ENCODE results near the gene FASTKD3. TPM values are rescaled to one million over a fixed set of nuclear protein-coding genes. Genes with fewer than 3 reads are reported as not detected.
"Not testable (repeated sequence)": the region's sequence is repeated elsewhere in the genome, so short reads cannot be mapped to it uniquely, and the experiment has no call there.

Gene FASTKD3
- 10 to 100 TPM; 10.8 to 13.8 TPM for total RNA-seq

- Mint-ChIP-seq H3K27me3 (ENCODE audit: low read depth) (no peaks in the 10 kb centered on the region), H3K36me3 (ENCODE audit: low read depth) (peaks cover 49% of the 10 kb centered on the region), H3K27ac (peak within 1 kb of the TSS; percentile 87), H3K4me1 (ENCODE audit: low read depth) (peaks cover 63% of the 10 kb centered on the region), H3K4me3 (peak within 1 kb of the TSS; percentile 92), H3K9me3 (ENCODE audit: insufficient read depth) (no peaks in the 10 kb centered on the region)
- POLR2A ChIA-PET, result interaction anchor here (0.5 to 2.3 kb wide), 7 partner anchors 8 to 1237 kb away, joined by 3 to 11 read pairs (median 4); partner anchors contain the start of gene NSUN2
- CTCF ChIA-PET, result interaction anchor here (1.2 to 6.2 kb wide), 5 partner anchors 8 to 60 kb away, joined by 3 to 37 read pairs (median 8); no protein-coding TSS in a partner anchor
- ATAC-seq (peak; percentile 100), DNase-seq (peak; percentile 94)
Observed at GRCh38 chr5:7868773-7869473, at the start of gene FASTKD3, which contains the start of gene MTRR. TSS of gene FASTKD3 (minus strand) at chr5:7869031. CDS start at chr5:7868083, 948 bp downstream. TSS of gene MTRR (plus strand) at chr5:7869148. CDS start at chr5:7870795, 1,647 bp downstream.

GRCh38 chr5:7917130-7918123, 48.6 kb upstream of the FASTKD3 start:
- ATAC-seq, result no peak
- no peak overlapping the region for H3K4me3 Mint-ChIP-seq
- DNase-seq, result no peak
- CTCF ChIA-PET, result no interaction called here
- H3K9me3 Mint-ChIP-seq (ENCODE audit: insufficient read depth), result peaks cover 7% of the 10 kb centered on the region
- POLR2A ChIA-PET, result no interaction called here
- peaks cover 2% of the 10 kb centered on the region for H3K27me3 Mint-ChIP-seq (ENCODE audit: low read depth)
- H3K4me1 Mint-ChIP-seq (ENCODE audit: low read depth), result no peaks in the 10 kb centered on the region
- peaks cover 3% of the 10 kb centered on the region for H3K36me3 Mint-ChIP-seq (ENCODE audit: low read depth)
- no peak overlapping the region for H3K27ac Mint-ChIP-seq

- peaks cover 8% of the 10 kb centered on the region for H3K9me3 Mint-ChIP-seq (ENCODE audit: insufficient read depth)
- H3K36me3 Mint-ChIP-seq (ENCODE audit: low read depth), result peaks cover 9% of the 10 kb centered on the region
- POLR2A ChIA-PET, result no interaction called here
- no peaks in the 10 kb centered on the region for H3K4me1 Mint-ChIP-seq (ENCODE audit: low read depth)
- no peak overlapping the region for H3K27ac Mint-ChIP-seq
- CTCF ChIA-PET, result no interaction called here
- DNase-seq (no peak), ATAC-seq (no peak)
- H3K4me3 Mint-ChIP-seq, result no peak overlapping the region
- peaks cover 2% of the 10 kb centered on the region for H3K27me3 Mint-ChIP-seq (ENCODE audit: low read depth)
Observed at GRCh38 chr5:7916171-7916804, 47.5 kb upstream of the FASTKD3 start.

GRCh38 chr5:7911429-7911771, 42.6 kb upstream of the FASTKD3 start:
- H3K4me3 Mint-ChIP-seq; POLR2A ChIA-PET; DNase-seq; H3K27me3 Mint-ChIP-seq (ENCODE audit: low read depth); ATAC-seq; H3K27ac Mint-ChIP-seq; CTCF ChIA-PET; H3K4me1 Mint-ChIP-seq (ENCODE audit: low read depth): not testable (repeated sequence)
- Mint-ChIP-seq H3K9me3 (ENCODE audit: insufficient read depth) (peaks cover 38% of the 10 kb centered on the region), H3K36me3 (ENCODE audit: low read depth) (peaks cover 42% of the 10 kb centered on the region)

GRCh38 chr5:7910738-7911428, 42.1 kb upstream of the FASTKD3 start:
- DNase-seq, result no peak
- Mint-ChIP-seq H3K4me3 (no peak overlapping the region), H3K9me3 (ENCODE audit: insufficient read depth) (peaks cover 40% of the 10 kb centered on the region), H3K27me3 (ENCODE audit: low read depth) (no peaks in the 10 kb centered on the region), H3K36me3 (ENCODE audit: low read depth) (peaks cover 45% of the 10 kb centered on the region), H3K27ac (no peak overlapping the region), H3K4me1 (ENCODE audit: low read depth) (no peaks in the 10 kb centered on the region)
- POLR2A ChIA-PET, result no interaction called here
- no peak for ATAC-seq
- CTCF ChIA-PET, result interaction anchor here (1.0 kb wide), 1 partner anchor 24 kb away, joined by 4 read pairs; no protein-coding TSS in a partner anchor

- DNase-seq (no peak), ATAC-seq (no peak)
- peaks cover 69% of the 10 kb centered on the region for H3K36me3 Mint-ChIP-seq (ENCODE audit: low read depth)
- POLR2A ChIA-PET, result no interaction called here
- H3K4me1 Mint-ChIP-seq (ENCODE audit: low read depth), result no peaks in the 10 kb centered on the region
- H3K9me3 Mint-ChIP-seq (ENCODE audit: insufficient read depth), result peaks cover 41% of the 10 kb centered on the region
- H3K4me3 Mint-ChIP-seq, result no peak overlapping the region
- H3K27me3 Mint-ChIP-seq (ENCODE audit: low read depth), result no peaks in the 10 kb centered on the region
- CTCF ChIA-PET, result no interaction called here
- H3K27ac Mint-ChIP-seq, result no peak overlapping the region
Observed at GRCh38 chr5:7908317-7908716, 39.5 kb upstream of the FASTKD3 start.

GRCh38 chr5:7907612-7908011, 38.8 kb upstream of the FASTKD3 start:
- Mint-ChIP-seq H3K4me3 (no peak overlapping the region), H3K4me1 (ENCODE audit: low read depth) (no peaks in the 10 kb centered on the region), H3K27ac (no peak overlapping the region), H3K9me3 (ENCODE audit: insufficient read depth) (peaks cover 36% of the 10 kb centered on the region), H3K36me3 (ENCODE audit: low read depth) (peaks cover 75% of the 10 kb centered on the region), H3K27me3 (ENCODE audit: low read depth) (no peaks in the 10 kb centered on the region)
- POLR2A ChIA-PET, result no interaction called here
- no peak for DNase-seq
- CTCF ChIA-PET, result interaction anchor here (1.0 kb wide), 1 partner anchor 20 kb away, joined by 3 read pairs; no protein-coding TSS in a partner anchor
- no peak for ATAC-seq

- no peaks in the 10 kb centered on the region for H3K4me1 Mint-ChIP-seq (ENCODE audit: low read depth)
- no peak overlapping the region for H3K4me3 Mint-ChIP-seq
- H3K9me3 Mint-ChIP-seq (ENCODE audit: insufficient read depth), result peaks cover 18% of the 10 kb centered on the region
- ChIA-PET POLR2A (no interaction called here), CTCF (interaction anchor here (1.3 kb wide), 1 partner anchor 23 kb away, joined by 3 read pairs; no protein-coding TSS in a partner anchor)
- no peak overlapping the region for H3K27ac Mint-ChIP-seq
- H3K27me3 Mint-ChIP-seq (ENCODE audit: low read depth), result no peaks in the 10 kb centered on the region
- H3K36me3 Mint-ChIP-seq (ENCODE audit: low read depth), result peaks cover 80% of the 10 kb centered on the region
- DNase-seq (no peak), ATAC-seq (no peak)
Observed at GRCh38 chr5:7904170-7904569, 35.3 kb upstream of the FASTKD3 start.

- ATAC-seq (no peak), DNase-seq (no peak)
- Mint-ChIP-seq H3K36me3 (ENCODE audit: low read depth) (peaks cover 79% of the 10 kb centered on the region), H3K27ac (no peak overlapping the region), H3K27me3 (ENCODE audit: low read depth) (no peaks in the 10 kb centered on the region), H3K4me1 (ENCODE audit: low read depth) (no peaks in the 10 kb centered on the region), H3K9me3 (ENCODE audit: insufficient read depth) (peaks cover 9% of the 10 kb centered on the region), H3K4me3 (no peak overlapping the region)
- CTCF ChIA-PET, result interaction anchor here (1.2 kb wide), 1 partner anchor 16 kb away, joined by 5 read pairs; no protein-coding TSS in a partner anchor
- POLR2A ChIA-PET, result no interaction called here
Observed at GRCh38 chr5:7902666-7903625, 34.1 kb upstream of the FASTKD3 start.

GRCh38 chr5:7902201-7902600, 33.4 kb upstream of the FASTKD3 start:
- ATAC-seq (no peak), DNase-seq (no peak)
- H3K4me1 Mint-ChIP-seq (ENCODE audit: low read depth), result no peaks in the 10 kb centered on the region
- H3K36me3 Mint-ChIP-seq (ENCODE audit: low read depth), result peaks cover 80% of the 10 kb centered on the region
- peaks cover 8% of the 10 kb centered on the region for H3K9me3 Mint-ChIP-seq (ENCODE audit: insufficient read depth)
- ChIA-PET POLR2A (no interaction called here), CTCF (interaction anchor here (1.2 kb wide), 1 partner anchor 15 kb away, joined by 5 read pairs; no protein-coding TSS in a partner anchor)
- no peak overlapping the region for H3K27ac Mint-ChIP-seq
- H3K27me3 Mint-ChIP-seq (ENCODE audit: low read depth), result no peaks in the 10 kb centered on the region
- no peak overlapping the region for H3K4me3 Mint-ChIP-seq
